ENCODE results near the gene ALOX5AP. TPM values are rescaled to one million over a fixed set of nuclear protein-coding genes. Genes with fewer than 3 reads are reported as not detected.

The ALOX5AP gene
- total and polyA plus RNA-seq, 4 donors: 3.5 to 6.7 (median 4.1) TPM

DNA sequence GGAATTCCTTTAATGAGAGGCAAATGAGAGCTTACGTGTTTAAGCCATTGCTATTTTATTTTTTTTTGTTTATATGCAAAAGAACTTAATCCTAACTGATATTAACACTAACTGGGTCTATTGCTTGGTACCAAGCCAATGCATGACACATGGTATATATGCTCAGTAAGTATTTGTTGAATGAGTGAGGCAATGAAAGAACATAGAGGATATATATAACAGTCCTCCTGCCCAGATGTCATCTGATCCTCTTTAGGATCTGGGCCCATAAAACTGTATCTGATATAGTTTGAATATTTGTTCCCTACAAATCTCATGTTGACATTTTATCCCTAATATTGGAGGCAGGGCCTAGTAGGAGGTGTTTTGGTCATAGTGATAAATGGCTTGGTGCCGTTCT is 13.0 kb upstream of the ALOX5AP start:
- Histone ChIP-seq H3K9ac (ENCODE audit: low read depth in 1 of 2, low read length in 2 of 2) (no peak overlapping the region), H3K4me1 (ENCODE audit: control insufficient read depth in 4 of 4, insufficient read depth in 4 of 4, low read length in 3 of 4) (peaks cover 0 to 8% (median under 1%) of the 10 kb centered on the region in 4 donors), H3K9me3 (ENCODE audit: control insufficient read depth in 4 of 4, low read length in 3 of 4) (no peaks in the 10 kb centered on the region), H3K27me3 (ENCODE audit: control insufficient read depth in 4 of 4, insufficient read depth in 4 of 4, low read length in 3 of 4) (no peaks in the 10 kb centered on the region), H3K36me3 (ENCODE audit: control insufficient read depth in 4 of 4, insufficient read depth in 3 of 4, low read depth in 1 of 4, low read length in 3 of 4) (no peaks in the 10 kb centered on the region), H3K27ac (ENCODE audit: low read depth in 1 of 2, low read length in 2 of 2) (no peak overlapping the region), H3K4me3 (ENCODE audit: low read depth in 1 of 3, low read length in 3 of 3) (no peak overlapping the region)
- 98% methylated on average over 2 of the region's 2 CpGs for WGBS
- TF ChIP-seq, protein P1, sequence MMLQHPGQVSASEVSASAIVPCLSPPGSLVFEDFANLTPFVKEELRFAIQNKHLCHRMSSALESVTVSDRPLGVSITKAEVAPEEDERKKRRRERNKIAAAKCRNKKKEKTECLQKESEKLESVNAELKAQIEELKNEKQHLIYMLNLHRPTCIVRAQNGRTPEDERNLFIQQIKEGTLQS (IDR thresholded peaks at IDR 0.05): no peak
- TF ChIP-seq JUND (IDR thresholded peaks at IDR 0.05): no peak
- TF ChIP-seq FOXA2 (IDR thresholded peaks at IDR 0.05): no peak
- TF ChIP-seq ZBTB33 (IDR thresholded peaks at IDR 0.05): no peak
- TF ChIP-seq EGR1 (IDR thresholded peaks at IDR 0.05; ENCODE audit: low read depth in 2 of 2): no peak
- TF ChIP-seq RXRA (IDR thresholded peaks at IDR 0.05): no peak
- no peak for TF ChIP-seq REST (IDR thresholded peaks at IDR 0.05)
- no peak for TF ChIP-seq TAF1 (conservative IDR thresholded peaks at IDR 0.05)
- no peak for TF ChIP-seq HNF4A (conservative IDR thresholded peaks at IDR 0.05)
- TF ChIP-seq SP1 (IDR thresholded peaks at IDR 0.05): no peak
- no peak for TF ChIP-seq FOXA1 (IDR thresholded peaks at IDR 0.05)
- TF ChIP-seq RAD21 (IDR thresholded peaks at IDR 0.05): no peak
- TF ChIP-seq MAX (IDR thresholded peaks at IDR 0.05): no peak
- TF ChIP-seq NR2F2 (IDR thresholded peaks at IDR 0.05): no peak
- TF ChIP-seq HNF4G (IDR thresholded peaks at IDR 0.05): no peak
- TF ChIP-seq GABPA (IDR thresholded peaks at IDR 0.05 in 1 of 2, conservative IDR thresholded peaks at IDR 0.05 in 1 of 2): no peak
- no peak for TF ChIP-seq YY1 (IDR thresholded peaks at IDR 0.05)
- DNase-seq (ENCODE audit: low spot score): no peak

- peaks cover 0 to 9% (median under 1%) of the 10 kb centered on the region in 4 donors for H3K4me1 ChIP-seq (ENCODE audit: control insufficient read depth in 4 of 4, insufficient read depth in 4 of 4, low read length in 3 of 4)
- TF ChIP-seq FOXA1 (IDR thresholded peaks at IDR 0.05): no peak
- no peak for TF ChIP-seq SP1 (IDR thresholded peaks at IDR 0.05)
- TF ChIP-seq TAF1 (conservative IDR thresholded peaks at IDR 0.05): no peak
- no peak for TF ChIP-seq RXRA (IDR thresholded peaks at IDR 0.05)
- no peak for TF ChIP-seq CTCF (IDR thresholded peaks at IDR 0.05; ENCODE audit: low read depth, low read length, missing input control)
- no peak for TF ChIP-seq EGR1 (IDR thresholded peaks at IDR 0.05; ENCODE audit: low read depth in 2 of 2)
- TF ChIP-seq HNF4A (conservative IDR thresholded peaks at IDR 0.05): no peak
- TF ChIP-seq MAX (IDR thresholded peaks at IDR 0.05): no peak
- TF ChIP-seq HNF4G (IDR thresholded peaks at IDR 0.05): no peak
- no peak for TF ChIP-seq GABPA (IDR thresholded peaks at IDR 0.05 in 1 of 2, conservative IDR thresholded peaks at IDR 0.05 in 1 of 2)
- no peak for TF ChIP-seq REST (IDR thresholded peaks at IDR 0.05)
- no peak for TF ChIP-seq NR2F2 (IDR thresholded peaks at IDR 0.05)
- TF ChIP-seq, protein P1 (IDR thresholded peaks at IDR 0.05): no peak
- no peak overlapping the region for H3K9ac ChIP-seq (ENCODE audit: low read depth in 1 of 2, low read length in 2 of 2)
- no peak for DNase-seq (ENCODE audit: low spot score)
- H3K36me3 ChIP-seq (ENCODE audit: control insufficient read depth in 4 of 4, insufficient read depth in 3 of 4, low read depth in 1 of 4, low read length in 3 of 4): no peaks in the 10 kb centered on the region
- no peaks in the 10 kb centered on the region for H3K9me3 ChIP-seq (ENCODE audit: control insufficient read depth in 4 of 4, low read length in 3 of 4)
- no peak overlapping the region for H3K4me3 ChIP-seq (ENCODE audit: low read depth in 1 of 3, low read length in 3 of 3)
- no peaks in the 10 kb centered on the region for H3K27me3 ChIP-seq (ENCODE audit: control insufficient read depth in 4 of 4, insufficient read depth in 4 of 4, low read length in 3 of 4)
- 98% methylated on average over 3 of the region's 3 CpGs for WGBS
- H3K27ac ChIP-seq (ENCODE audit: low read depth in 1 of 2, low read length in 2 of 2): no peak overlapping the region
These were observed 10.6 kb upstream of the ALOX5AP start for GRCh38 chr13:30724778-30725177.

Data from liver (tissue), 9 donors.